ENCODE results near the gene PDE12. TPM values are rescaled to one million over a fixed set of nuclear protein-coding genes. Genes with fewer than 3 reads are reported as not detected.

PDE12 gene
- total and polyA plus RNA-seq, 2 of the 8 experiments (the other 6 are each of a cell fraction or from before 2014, with no cell fraction given): 9.0 to 12.1 TPM

GRCh38 chr3:57518276-57518915, 37.7 kb upstream of the PDE12 start:
- no peak overlapping the region for H2BK5ac ChIP-seq (ENCODE audit: low read depth, low read length)
- no peak overlapping the region for H2BK20ac ChIP-seq (ENCODE audit: low read length)
- no peak overlapping the region for H3K14ac ChIP-seq (ENCODE audit: insufficient read length)
- no peak overlapping the region for H4K5ac ChIP-seq (ENCODE audit: insufficient read length, low read depth, low read length)
- no peak overlapping the region for H2AFZ ChIP-seq (ENCODE audit: low read length)
- FAIRE-seq (no peak), DNase-seq (ENCODE audit: low read depth in 1 of 2, low spot score in 2 of 2) (no peak)
- no peaks in the 10 kb centered on the region for H4K20me1 ChIP-seq (replicated peaks in 1 of 2; ENCODE audit: control insufficient read depth in 1 of 2, insufficient read depth in 2 of 2, low read length in 2 of 2)
- H3K27me3 ChIP-seq (replicated peaks in 1 of 4; ENCODE audit: control insufficient read depth in 3 of 4, extremely low read depth in 1 of 4, insufficient read depth in 3 of 4, low read length in 3 of 4): no peaks in the 10 kb centered on the region
- no peak overlapping the region for H2AK5ac ChIP-seq (ENCODE audit: low read depth, low read length)
- H2BK15ac ChIP-seq (ENCODE audit: low read length): no peak overlapping the region
- 78% methylated on average over 3 of the region's 3 CpGs; no CpG with 5 or more reads in 1 of the 2 experiments for WGBS, 2 experiments (ENCODE audit: extremely low coverage in 1 of 2, insufficient coverage in 1 of 2, insufficient read length in 1 of 2, insufficient replicate concordance in 2 of 2, low coverage in 1 of 2, low lambda C conversion rate in 2 of 2, missing lambda C conversion rate in 1 of 2)
- H3K23ac ChIP-seq (ENCODE audit: insufficient read length): no peak overlapping the region
- H4K8ac ChIP-seq (ENCODE audit: extremely low read depth, insufficient read depth, low read length): no peak overlapping the region
- POLR2A ChIA-PET (ENCODE audit: partially characterized antibody): no interaction called here
- H3K79me1 ChIP-seq (ENCODE audit: low read depth, low read length): no peaks in the 10 kb centered on the region
- no peaks in the 10 kb centered on the region for H3K79me2 ChIP-seq (ENCODE audit: control insufficient read depth in 1 of 2, insufficient read depth in 2 of 2, low read length in 2 of 2)
- H3K9ac ChIP-seq (replicated peaks in 1 of 4; ENCODE audit: extremely low read depth in 1 of 4, low read depth in 3 of 4, low read length in 3 of 4): no peak overlapping the region
- CTCF ChIA-PET (ENCODE audit: partially characterized antibody): interaction anchor here (0.6 kb wide), 1 partner anchor 715 kb away, joined by 3 read pairs; no protein-coding TSS in a partner anchor
- no peaks in the 10 kb centered on the region for H3K4me1 ChIP-seq (replicated peaks in 1 of 4; ENCODE audit: control insufficient read depth in 3 of 4, insufficient read depth in 4 of 4, low read length in 3 of 4)
- H3K56ac ChIP-seq (replicated peaks; ENCODE audit: insufficient read length, low read depth, low read length): no peak overlapping the region
- no peak overlapping the region for H2BK12ac ChIP-seq (ENCODE audit: low read depth, low read length)
- no peak overlapping the region for H2BK120ac ChIP-seq (replicated peaks; ENCODE audit: low read depth, low read length)
- H3K4me3 ChIP-seq (ENCODE audit: extremely low read depth in 1 of 4, insufficient read depth in 2 of 4, low read depth in 3 of 4, low read length in 4 of 4): no peak overlapping the region
- H3K18ac ChIP-seq (ENCODE audit: extremely low read depth, low read length): no peak overlapping the region
- H3K27ac ChIP-seq (ENCODE audit: low read depth, low read length): no peak overlapping the region
- no peaks in the 10 kb centered on the region for H3K36me3 ChIP-seq (ENCODE audit: control insufficient read depth in 2 of 4, insufficient read depth in 4 of 4, low read length in 3 of 4)
- H3K4me2 ChIP-seq (ENCODE audit: insufficient read depth in 1 of 2, low read depth in 2 of 2, low read length in 2 of 2): no peak overlapping the region
- no peaks in the 10 kb centered on the region for H3K9me3 ChIP-seq (ENCODE audit: insufficient read depth in 2 of 2, low read depth in 1 of 2, low read length in 1 of 2)
- no peak overlapping the region for H3K4ac ChIP-seq (replicated peaks; ENCODE audit: insufficient read length, low read depth, low read length)
- no peaks in the 10 kb centered on the region for H3K23me2 ChIP-seq (ENCODE audit: low read depth, low read length)
- H4K91ac ChIP-seq (replicated peaks; ENCODE audit: insufficient read length, low read length): no peak overlapping the region
- TF ChIP-seq SIN3A (conservative IDR thresholded peaks at IDR 0.05 in 1 of 2, IDR thresholded peaks at IDR 0.05 in 1 of 2; ENCODE audit: low read depth in 1 of 2, low read length in 2 of 2) (no peak), TAF1 (IDR thresholded peaks at IDR 0.05; ENCODE audit: low read depth, low read length) (no peak), USF2 (IDR thresholded peaks at IDR 0.05; ENCODE audit: low read length) (no peak), ATF3 (IDR thresholded peaks at IDR 0.05; ENCODE audit: insufficient read depth, low read depth, low read length) (no peak), GABPA (IDR thresholded peaks at IDR 0.05; ENCODE audit: borderline replicate concordance, insufficient read depth, low read length) (no peak)

Data from H1 (cell line).